HCT116 (cell line): ENCODE results near the gene CPTP.

Experiments
- CTCF ChIP-seq, 3 experiments: fragments of 200-600 bp in 1 of 3; sonication (generic) in 1 of 3; IDR thresholded peaks in 2 of 3; conservative IDR thresholded peaks in 1 of 3; 2 replicates each; pipeline ENCODE4 v1.5.1; 2012 to 2017; ENCODE audit warnings: low read depth in 2 of 3, low read length in 2 of 3, antibody characterized with exemption in 1 of 3, borderline replicate concordance in 1 of 3, control low read depth in 1 of 3, mild to moderate bottlenecking in 1 of 3, mixed read lengths in 1 of 3, mixed run types in 1 of 3, moderate library complexity in 1 of 3; ENCODE audit not compliant: insufficient read depth in 1 of 3
- FOSL1 ChIP-seq: IDR thresholded peaks from 2 replicates; pipeline ENCODE4 v1.6.1; 2012; ENCODE audit warnings: low read depth
- JUND ChIP-seq: IDR thresholded peaks from 2 replicates; pipeline ENCODE4 v1.6.1; 2012
- POLR2A ChIP-seq: IDR thresholded peaks from 2 replicates; pipeline ENCODE4 v1.7.0; 2011; ENCODE audit warnings: borderline replicate concordance; ENCODE audit not compliant: insufficient read depth, insufficient read length; ENCODE audit errors: extremely low read depth
- RAD21 ChIP-seq: IDR thresholded peaks from 2 replicates; pipeline ENCODE4 v1.6.1; 2012; ENCODE audit warnings: low read depth, mild to moderate bottlenecking
- SP1 ChIP-seq: IDR thresholded peaks from 2 replicates; pipeline ENCODE4 v1.6.1; 2012; ENCODE audit warnings: low read depth
- SRF ChIP-seq: IDR thresholded peaks from 2 replicates; pipeline ENCODE4 v1.6.1; 2012; ENCODE audit warnings: low read depth

GRCh38 chr1:1285611-1286311, 38.8 kb upstream of the CPTP start:
- no peak for TF ChIP-seq CTCF (IDR thresholded peaks at IDR 0.05 in 2 of 3, conservative IDR thresholded peaks at IDR 0.05 in 1 of 3; ENCODE audit: borderline replicate concordance in 1 of 3, insufficient read depth in 1 of 3, low read depth in 2 of 3, low read length in 2 of 3)
- no peak for TF ChIP-seq POLR2A
- TF ChIP-seq JUND, result no peak
- TF ChIP-seq SP1, result no peak
- no peak for TF ChIP-seq FOSL1
- TF ChIP-seq RAD21, result no peak
- TF ChIP-seq SRF, result no peak
